HCT116 (cell line): ENCODE data around the gene DYRK2. TPM values are rescaled to one million over a fixed set of nuclear protein-coding genes. Genes with fewer than 3 reads are reported as not detected.

Source experiments
- ATAC-seq: fragments of 200-7000 bp; cut with Tn5 transposase; 2 replicates; pipeline ENCODE4 v1.9.1; 2020; ENCODE audit warnings: mild to moderate bottlenecking, moderate library complexity
- BruUV-seq: library from RNA; stranded (reverse); fragments of 400-500 nt; replicated peaks from 2 replicates; lab custom pipeline; 2021; lab: Mats Ljungman, UMichigan
- CTCF ChIA-PET: fragments of 300-600 bp; sonication (Branson Sonifier 250); formaldehyde crosslinking; loops from one replicate; lab custom pipeline; 2021; ENCODE audit warnings: antibody characterized with exemption; lab: Charles Lee
- POLR2A ChIA-PET: fragments of 300-600, 350-600 bp; sonication (Branson Sonifier 250); formaldehyde crosslinking; loops from one replicate; lab custom pipeline; 2021; ENCODE audit warnings: antibody characterized with exemption; lab: Charles Lee
- RAD21 ChIA-PET, 2 experiments: fragments of 300-600 bp; sonication (Branson Sonifier 250); formaldehyde crosslinking; loops; one replicate each; lab custom pipeline; 2023; ENCODE audit warnings: low total read pairs in 2 of 2; ENCODE audit not compliant: uncharacterized antibody in 2 of 2, unreplicated experiment in 2 of 2, low non-redundant PET in 1 of 2; lab: Charles Lee
- DNase-seq: peaks from one replicate; pipeline ENCODE4 v3.0.0-alpha.2; 2010; ENCODE audit warnings: low read depth, low spot score
- H2AFZ ChIP-seq: fragments of 200-600 bp; shearing (Covaris generic), sonication (generic); 2 replicates; pipeline ENCODE4 v1.6.1; 2017; ENCODE audit warnings: low read depth, mixed run types, mixed read lengths, antibody characterized with exemption, low read length; ENCODE audit not compliant: poor library complexity, severe bottlenecking
- H3K27ac ChIP-seq: 2 replicates; pipeline ENCODE4 v1.5.1; 2012; ENCODE audit warnings: low read depth, low read length
- H3K27me3 ChIP-seq: fragments of 200-600 bp; sonication (generic); 2 replicates; pipeline ENCODE4 v1.6.1; 2016; ENCODE audit warnings: mixed run types, low read length, mixed read lengths; ENCODE audit not compliant: insufficient read depth
- H3K36me3 ChIP-seq, 2 experiments: fragments of 200-500 bp in 1 of 2; fragments of 200-600 bp in 1 of 2; sonication (Bioruptor generic) in 1 of 2; sonication (generic) in 1 of 2; 2 replicates each; pipeline versions ENCODE4 v1.5.1 to v1.6.1; 2014 to 2016; ENCODE audit warnings: low read length in 2 of 2, inconsistent platforms in 1 of 2, mixed read lengths in 1 of 2, mixed run types in 1 of 2; ENCODE audit not compliant: insufficient read depth in 2 of 2, control insufficient read depth in 1 of 2
- H3K4me1 ChIP-seq, 2 experiments: fragments of 200-600 bp in 1 of 2; sonication (generic) in 1 of 2; 2 replicates each; pipeline versions ENCODE4 v1.5.1 to v1.6.1; 2012 to 2017; ENCODE audit warnings: low read length in 2 of 2, inconsistent platforms in 1 of 2, mild to moderate bottlenecking in 1 of 2, mixed read lengths in 1 of 2, mixed run types in 1 of 2, moderate library complexity in 1 of 2; ENCODE audit not compliant: insufficient read depth in 2 of 2, control insufficient read depth in 1 of 2
- H3K4me2 ChIP-seq: fragments of 200-600 bp; sonication (generic); 2 replicates; pipeline ENCODE4 v1.6.1; 2017; ENCODE audit warnings: mixed run types, low read length, mixed read lengths
- H3K4me3 ChIP-seq, 2 experiments: fragments of 200-600 bp in 1 of 2; sonication (generic) in 1 of 2; replicated peaks in 1 of 2; 2 replicates each; pipeline ENCODE4 v1.5.1; 2011 to 2016; ENCODE audit warnings: low read length in 2 of 2, control low read depth in 1 of 2, low read depth in 1 of 2, mild to moderate bottlenecking in 1 of 2, mixed read lengths in 1 of 2, mixed run types in 1 of 2
- H3K79me2 ChIP-seq: fragments of 200-600 bp; sonication (generic); 2 replicates; pipeline ENCODE4 v1.6.1; 2017; ENCODE audit warnings: mild to moderate bottlenecking, mixed run types, low read length, moderate library complexity, mixed read lengths; ENCODE audit not compliant: insufficient read depth
- H3K9ac ChIP-seq: fragments of 200-600 bp; sonication (generic); 2 replicates; pipeline ENCODE4 v1.6.1; 2016; ENCODE audit warnings: low read length, mixed read lengths
- H3K9me2 ChIP-seq: fragments of 200-600 bp; sonication (generic), shearing (Covaris generic); 2 replicates; pipeline ENCODE4 v1.6.1; 2017; ENCODE audit warnings: mixed run types, mild to moderate bottlenecking, moderate library complexity; ENCODE audit not compliant: insufficient read depth
- H3K9me3 ChIP-seq, 2 experiments: fragments of 200-500 bp in 1 of 2; fragments of 200-600 bp in 1 of 2; sonication (Bioruptor generic) in 1 of 2; sonication (generic) in 1 of 2; 2 replicates each; pipeline ENCODE4 v1.6.1; 2014 to 2017; ENCODE audit warnings: low read length in 2 of 2, mixed read lengths in 2 of 2, inconsistent platforms in 1 of 2, low read depth in 1 of 2, mild to moderate bottlenecking in 1 of 2, mixed run types in 1 of 2, moderate library complexity in 1 of 2; ENCODE audit not compliant: control insufficient read depth in 1 of 2, insufficient read depth in 1 of 2
- H4K20me1 ChIP-seq: fragments of 200-600 bp; sonication (generic), shearing (Covaris generic); 2 replicates; pipeline ENCODE4 v1.6.1; 2017; ENCODE audit warnings: mixed run types, mild to moderate bottlenecking, moderate library complexity; ENCODE audit not compliant: insufficient read depth
- CBX3 ChIP-seq: IDR thresholded peaks from 2 replicates; pipeline ENCODE4 v1.6.1; 2012; ENCODE audit warnings: low read depth
- CEBPB ChIP-seq: IDR thresholded peaks from 2 replicates; pipeline ENCODE4 v1.6.1; 2012; ENCODE audit warnings: low read depth
- CTCF ChIP-seq, 3 experiments: fragments of 200-600 bp in 1 of 3; sonication (generic) in 1 of 3; IDR thresholded peaks in 2 of 3; conservative IDR thresholded peaks in 1 of 3; 2 replicates each; pipeline ENCODE4 v1.5.1; 2012 to 2017; ENCODE audit warnings: low read depth in 2 of 3, low read length in 2 of 3, antibody characterized with exemption in 1 of 3, borderline replicate concordance in 1 of 3, control low read depth in 1 of 3, mild to moderate bottlenecking in 1 of 3, mixed read lengths in 1 of 3, mixed run types in 1 of 3, moderate library complexity in 1 of 3; ENCODE audit not compliant: insufficient read depth in 1 of 3
- EZH2 ChIP-seq: fragments of 200-600 bp; sonication (generic); IDR thresholded peaks from 2 replicates; pipeline ENCODE4 v1.6.1; 2017; ENCODE audit warnings: antibody characterized with exemption, mixed run types
- EZH2phosphoT487 ChIP-seq: fragments of 200-600 bp; IDR thresholded peaks from 2 replicates; pipeline ENCODE4 v1.6.1; 2018; ENCODE audit warnings: antibody characterized with exemption, borderline replicate concordance
- FOSL1 ChIP-seq: IDR thresholded peaks from 2 replicates; pipeline ENCODE4 v1.6.1; 2012; ENCODE audit warnings: low read depth
- JUND ChIP-seq: IDR thresholded peaks from 2 replicates; pipeline ENCODE4 v1.6.1; 2012
- POLR2AphosphoS5 ChIP-seq: IDR thresholded peaks from 2 replicates; pipeline ENCODE4 v1.6.1; 2011; ENCODE audit warnings: mild to moderate bottlenecking, low read depth, low read length, moderate library complexity
- SP1 ChIP-seq: IDR thresholded peaks from 2 replicates; pipeline ENCODE4 v1.6.1; 2012; ENCODE audit warnings: low read depth
- SRF ChIP-seq: IDR thresholded peaks from 2 replicates; pipeline ENCODE4 v1.6.1; 2012; ENCODE audit warnings: low read depth
- TCF7L2 ChIP-seq: IDR thresholded peaks from 2 replicates; pipeline ENCODE4 v1.7.0; 2011; ENCODE audit warnings: borderline replicate concordance, inconsistent platforms; ENCODE audit not compliant: insufficient read depth, insufficient read length; ENCODE audit errors: extremely low read depth
- YY1 ChIP-seq: IDR thresholded peaks from 2 replicates; pipeline ENCODE4 v1.6.1; 2011; ENCODE audit warnings: low read length, low read depth, moderate library complexity, mild to moderate bottlenecking; ENCODE audit not compliant: insufficient replicate concordance; ENCODE audit errors: extremely low read depth
- ZFX ChIP-seq: fragments of 450-650 bp; IDR thresholded peaks from 2 replicates; pipeline ENCODE4 v1.6.1; 2017
- intact Hi-C: fragments of 100-400 bp; cut with micrococcal nuclease; formaldehyde crosslinking; loops from 2 replicates; pipeline ENCODE4 v1.10.0; 2022
- total RNA-seq: library from RNA; stranded (reverse); gene quantifications from one replicate; pipeline ENCODE4 v1.2.1, GENCODE V29; 2021; ENCODE audit not compliant: unreplicated experiment
- TF ChIP-seq, protein P1 (sequence below): IDR thresholded peaks from 2 replicates; pipeline ENCODE4 v1.6.1; 2011; ENCODE audit warnings: mild to moderate bottlenecking, low read length, moderate library complexity; ENCODE audit not compliant: insufficient replicate concordance; ENCODE audit errors: extremely low read depth
- TF ChIP-seq, protein P2 (sequence below): IDR thresholded peaks from 2 replicates; pipeline ENCODE4 v1.6.1; 2012
- TF ChIP-seq, protein P3 (sequence below): IDR thresholded peaks from 2 replicates; pipeline ENCODE4 v1.6.1; 2012

The DYRK2 gene
- total RNA-seq, 1 experiment from 2014 or later: 28.7 TPM

- ChIA-PET POLR2A (no interaction called here), RAD21 (no interaction called here), CTCF (no interaction called here)
- no peak for TF ChIP-seq ZFX
- no peak for TF ChIP-seq YY1
- no peak for TF ChIP-seq CTCF (IDR thresholded peaks at IDR 0.05 in 2 of 3, conservative IDR thresholded peaks at IDR 0.05 in 1 of 3; ENCODE audit: borderline replicate concordance in 1 of 3, insufficient read depth in 1 of 3, low read depth in 2 of 3, low read length in 2 of 3)
- TF ChIP-seq SRF: no peak
- no peak for TF ChIP-seq JUND
- TF ChIP-seq CBX3: no peak
- TF ChIP-seq, protein P1, sequence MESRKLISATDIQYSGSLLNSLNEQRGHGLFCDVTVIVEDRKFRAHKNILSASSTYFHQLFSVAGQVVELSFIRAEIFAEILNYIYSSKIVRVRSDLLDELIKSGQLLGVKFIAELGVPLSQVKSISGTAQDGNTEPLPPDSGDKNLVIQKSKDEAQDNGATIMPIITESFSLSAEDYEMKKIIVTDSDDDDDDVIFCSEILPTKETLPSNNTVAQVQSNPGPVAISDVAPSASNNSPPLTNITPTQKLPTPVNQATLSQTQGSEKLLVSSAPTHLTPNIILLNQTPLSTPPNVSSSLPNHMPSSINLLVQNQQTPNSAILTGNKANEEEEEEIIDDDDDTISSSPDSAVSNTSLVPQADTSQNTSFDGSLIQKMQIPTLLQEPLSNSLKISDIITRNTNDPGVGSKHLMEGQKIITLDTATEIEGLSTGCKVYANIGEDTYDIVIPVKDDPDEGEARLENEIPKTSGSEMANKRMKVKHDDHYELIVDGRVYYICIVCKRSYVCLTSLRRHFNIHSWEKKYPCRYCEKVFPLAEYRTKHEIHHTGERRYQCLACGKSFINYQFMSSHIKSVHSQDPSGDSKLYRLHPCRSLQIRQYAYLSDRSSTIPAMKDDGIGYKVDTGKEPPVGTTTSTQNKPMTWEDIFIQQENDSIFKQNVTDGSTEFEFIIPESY: no peak
- TF ChIP-seq POLR2AphosphoS5: no peak
- TF ChIP-seq SP1: no peak
- no peak for TF ChIP-seq EZH2phosphoT487
- no peak for TF ChIP-seq FOSL1
- no peak for TF ChIP-seq CEBPB
- TF ChIP-seq, protein P2, sequence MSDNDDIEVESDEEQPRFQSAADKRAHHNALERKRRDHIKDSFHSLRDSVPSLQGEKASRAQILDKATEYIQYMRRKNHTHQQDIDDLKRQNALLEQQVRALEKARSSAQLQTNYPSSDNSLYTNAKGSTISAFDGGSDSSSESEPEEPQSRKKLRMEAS: no peak
- no peak for TF ChIP-seq TCF7L2
- TF ChIP-seq EZH2: no peak
- TF ChIP-seq, protein P3, sequence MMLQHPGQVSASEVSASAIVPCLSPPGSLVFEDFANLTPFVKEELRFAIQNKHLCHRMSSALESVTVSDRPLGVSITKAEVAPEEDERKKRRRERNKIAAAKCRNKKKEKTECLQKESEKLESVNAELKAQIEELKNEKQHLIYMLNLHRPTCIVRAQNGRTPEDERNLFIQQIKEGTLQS: no peak
- Histone ChIP-seq H3K4me1 (peaks cover 0 to 6% of the 10 kb centered on the region in 2 experiments; a peak in 2 of 4 replicates), H3K27me3 (no peaks in the 10 kb centered on the region), H3K9ac (no peak overlapping the region), H3K36me3 (no peaks in the 10 kb centered on the region), H3K4me2 (no peak overlapping the region), H3K9me2 (no peaks in the 10 kb centered on the region), H3K79me2 (no peaks in the 10 kb centered on the region), H2AFZ (no peak overlapping the region), H4K20me1 (0 out of 2 replicates have a peak, but pooled peaks cover 3% of the 10 kb centered on the region), H3K4me3 (no peak overlapping the region), H3K27ac (no peak overlapping the region), H3K9me3 (no peaks in the 10 kb centered on the region)
- no peak for DNase-seq
- ATAC-seq: no peak
- BruUV-seq: no TSS peak
- intact Hi-C loops: no loop called here
Measured at GRCh38 chr12:67681941-67682620, 33.5 kb downstream of the DYRK2 start.
